NCI-H345 treated with DMSO at 0.1 percent for 48 hours (cell line): ENCODE measurements around the gene DIP2C.

Source experiments
- DNase-seq: peaks from one replicate; lab custom pipeline; 2025; ENCODE audit not compliant: unreplicated experiment; lab: John Stamatoyannopoulos, UW

Gene DIP2C

DNA sequence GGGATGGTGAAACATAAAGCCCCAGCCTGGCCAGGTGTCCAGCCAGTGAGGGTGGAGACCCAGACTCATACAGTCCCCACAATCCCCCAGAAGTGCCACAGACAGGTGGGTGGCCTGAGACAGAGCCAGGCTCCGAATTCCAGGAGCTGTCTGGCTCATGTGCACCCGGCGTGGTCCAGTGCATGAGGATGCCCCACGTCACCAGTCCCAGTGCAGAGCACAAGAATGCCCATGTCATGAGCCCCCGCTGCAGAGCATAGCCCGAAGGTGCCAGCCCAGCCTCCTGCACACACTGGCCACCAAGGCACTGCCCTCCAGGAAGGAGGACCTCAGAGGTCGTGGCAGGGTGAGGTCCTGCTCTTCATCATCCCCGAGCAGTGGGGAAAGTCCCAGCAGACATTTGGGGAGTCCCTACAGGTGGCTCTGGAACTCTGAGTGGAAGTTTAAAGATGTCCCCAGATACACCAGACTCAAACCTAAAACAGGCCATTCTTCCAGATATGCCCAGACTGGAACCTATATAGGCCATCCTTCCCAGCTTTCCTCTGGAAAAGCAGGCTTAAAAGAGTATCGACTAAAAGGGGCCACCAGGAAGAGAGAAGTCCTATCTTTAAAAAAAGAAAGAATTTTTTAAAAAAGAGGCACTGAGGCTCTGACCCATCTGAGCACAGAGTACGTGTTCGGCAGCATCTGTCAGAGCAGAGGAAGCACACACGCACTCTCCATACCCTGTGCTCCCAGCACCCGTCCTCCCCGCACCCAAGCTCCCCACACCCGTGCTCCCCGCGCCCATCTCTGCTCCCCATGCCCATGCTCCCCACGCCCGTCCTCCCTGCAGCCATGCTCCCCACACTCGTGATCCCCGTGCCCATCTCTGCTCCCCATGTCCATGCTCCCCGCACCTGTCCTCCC is 11.5 kb downstream of the DIP2C start:
- DNase-seq: no peak

DNA sequence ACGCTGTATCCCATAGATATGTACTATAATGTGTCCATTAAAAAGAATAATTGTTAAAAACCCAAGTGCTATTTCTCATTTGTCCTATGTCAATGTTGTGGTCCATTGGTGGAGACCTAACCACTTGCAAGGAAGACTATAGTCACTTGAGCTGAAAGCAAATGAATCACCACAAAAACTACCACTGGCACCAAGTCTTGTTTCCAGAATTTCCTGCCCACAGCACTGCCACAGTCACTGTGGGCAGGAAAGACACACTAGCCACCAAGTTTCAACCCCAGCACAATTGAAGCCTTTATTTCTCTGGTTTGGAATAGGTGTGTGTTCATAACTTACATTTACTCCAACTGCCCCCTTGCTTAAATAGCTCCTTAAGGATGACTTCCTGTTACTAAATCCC is 12.4 kb downstream of the DIP2C start:
- DNase-seq: no peak

DNA sequence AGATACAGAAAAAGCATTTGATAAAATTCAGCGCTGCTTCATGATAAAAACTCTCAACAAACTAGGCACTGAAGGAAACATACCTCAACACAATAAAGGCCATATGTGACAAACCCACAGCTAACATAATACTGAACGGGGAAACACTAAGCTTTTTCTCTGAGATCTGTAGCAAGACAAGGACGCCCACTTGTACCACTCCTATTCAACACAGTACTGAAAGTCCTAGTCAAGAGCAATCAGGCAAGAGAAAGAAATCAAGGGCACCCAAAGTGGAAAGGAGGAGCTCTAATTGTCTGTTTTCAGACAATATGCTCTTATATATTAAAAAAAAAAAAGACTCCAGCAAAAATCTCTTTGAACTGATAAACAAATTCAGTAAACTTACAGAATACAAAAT is 13.3 kb downstream of the DIP2C start:
- DNase-seq: no peak

DNA sequence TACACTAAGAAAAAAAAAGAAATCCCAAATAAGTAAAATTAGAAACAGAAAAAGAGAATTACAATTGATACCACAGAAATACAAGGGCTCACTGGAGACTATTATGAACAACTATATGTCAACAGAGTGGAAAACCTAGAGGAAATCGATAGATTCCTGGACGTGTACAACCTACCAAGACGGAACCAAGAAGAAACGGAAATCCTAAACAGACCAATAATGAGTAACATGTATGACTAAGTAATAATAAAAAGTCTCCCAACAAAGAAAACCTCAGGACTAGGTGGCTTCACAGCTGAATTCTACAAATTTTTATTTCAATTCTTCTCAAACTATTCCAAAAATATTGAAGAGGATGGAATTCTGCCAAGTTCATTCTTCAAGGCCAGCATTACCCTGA is 13.9 kb downstream of the DIP2C start:
- DNase-seq: no peak

DNA sequence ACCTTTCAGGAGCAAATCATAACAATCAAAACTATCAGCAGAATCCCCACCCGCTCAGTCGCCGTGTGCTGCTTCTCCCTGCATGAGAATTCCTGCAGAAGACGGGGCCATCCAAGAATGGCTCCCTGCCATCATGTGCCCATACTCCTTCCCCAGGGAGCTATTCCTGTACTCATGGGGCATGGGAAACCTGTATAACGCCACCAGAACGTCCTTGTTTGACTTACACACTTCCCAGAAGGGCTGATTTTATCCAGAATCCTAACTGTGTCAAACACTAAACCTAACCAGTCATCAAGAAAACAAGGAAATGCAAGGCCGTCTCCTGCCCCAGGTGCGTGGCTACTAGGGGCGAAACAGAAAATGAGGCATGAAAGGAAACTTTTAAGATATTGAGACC is 16.0 kb downstream of the DIP2C start:
- no peak for DNase-seq

DNA sequence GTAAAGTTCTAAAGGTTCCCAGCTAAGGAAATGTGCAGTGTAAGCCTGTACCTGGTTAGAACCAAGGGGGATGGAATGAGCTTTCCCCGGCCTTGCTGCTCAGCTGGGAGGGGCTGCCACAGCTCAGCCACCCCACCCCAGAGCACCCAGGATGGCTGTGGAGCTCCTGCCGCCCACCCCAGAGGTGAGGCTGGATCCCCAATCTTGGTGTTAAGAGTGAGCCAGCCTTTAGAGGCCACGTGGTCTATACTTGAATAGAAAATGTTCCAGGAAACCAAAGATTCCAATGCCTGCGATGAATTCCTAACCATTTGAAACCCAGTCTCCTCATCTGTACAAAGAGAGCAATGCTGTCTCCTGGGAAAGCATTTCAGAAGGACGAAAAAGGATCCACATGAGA is 16.5 kb downstream of the DIP2C start:
- no peak for DNase-seq

DNA sequence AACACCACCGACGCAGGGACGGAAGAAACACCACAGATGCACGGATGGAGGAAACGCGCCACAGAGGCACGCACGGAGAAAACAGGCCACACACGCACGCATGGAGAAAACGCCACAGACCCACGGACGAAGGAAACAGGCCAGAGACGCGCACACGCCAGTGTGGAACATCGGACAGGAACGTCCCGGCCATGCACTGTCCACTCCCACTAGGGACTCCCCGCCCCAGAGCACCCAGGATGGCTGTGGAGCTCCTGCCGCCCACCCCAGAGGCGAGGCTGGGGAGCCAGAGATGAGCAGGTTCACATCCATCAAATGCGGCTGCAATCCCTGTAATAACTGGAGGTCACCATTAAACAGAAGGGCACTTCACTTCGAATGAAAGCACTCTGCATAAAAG is 17.3 kb downstream of the DIP2C start:
- DNase-seq: no peak

DNA sequence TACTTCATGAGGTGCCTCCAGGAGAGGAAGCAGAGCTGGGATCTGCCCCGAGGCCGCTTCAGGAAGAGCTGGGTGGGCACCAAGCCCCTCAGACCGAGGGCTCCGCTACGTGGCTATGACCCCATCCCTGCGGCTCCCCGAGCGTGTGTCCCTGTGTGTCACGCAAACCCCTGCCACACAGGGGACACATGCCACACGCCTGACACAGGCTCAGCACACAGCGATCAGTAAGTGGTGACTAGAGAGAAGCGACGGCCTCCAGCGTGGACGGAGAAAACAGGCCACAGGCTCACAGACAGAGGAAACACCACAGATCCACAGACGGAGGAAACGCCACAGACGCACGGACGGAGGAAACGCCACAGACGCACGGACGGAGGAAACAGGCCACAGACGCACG is 18.5 kb downstream of the DIP2C start:
- DNase-seq: no peak

DNA sequence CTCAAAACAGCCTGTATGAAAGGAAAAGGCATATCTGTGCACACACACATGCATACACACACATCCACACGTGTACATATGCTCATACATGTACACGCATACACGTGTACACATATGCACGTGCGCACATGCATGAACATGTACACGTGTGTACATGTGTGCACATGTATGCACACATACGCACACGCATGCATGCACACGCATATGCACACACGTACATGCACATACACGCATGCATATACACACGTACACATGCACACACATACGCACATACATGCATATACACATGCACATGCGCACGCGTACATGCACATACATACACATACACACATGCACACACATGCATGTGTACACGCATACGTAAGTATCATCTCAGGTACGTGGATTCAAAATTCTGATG is 19.4 kb downstream of the DIP2C start:
- DNase-seq: no peak

DNA sequence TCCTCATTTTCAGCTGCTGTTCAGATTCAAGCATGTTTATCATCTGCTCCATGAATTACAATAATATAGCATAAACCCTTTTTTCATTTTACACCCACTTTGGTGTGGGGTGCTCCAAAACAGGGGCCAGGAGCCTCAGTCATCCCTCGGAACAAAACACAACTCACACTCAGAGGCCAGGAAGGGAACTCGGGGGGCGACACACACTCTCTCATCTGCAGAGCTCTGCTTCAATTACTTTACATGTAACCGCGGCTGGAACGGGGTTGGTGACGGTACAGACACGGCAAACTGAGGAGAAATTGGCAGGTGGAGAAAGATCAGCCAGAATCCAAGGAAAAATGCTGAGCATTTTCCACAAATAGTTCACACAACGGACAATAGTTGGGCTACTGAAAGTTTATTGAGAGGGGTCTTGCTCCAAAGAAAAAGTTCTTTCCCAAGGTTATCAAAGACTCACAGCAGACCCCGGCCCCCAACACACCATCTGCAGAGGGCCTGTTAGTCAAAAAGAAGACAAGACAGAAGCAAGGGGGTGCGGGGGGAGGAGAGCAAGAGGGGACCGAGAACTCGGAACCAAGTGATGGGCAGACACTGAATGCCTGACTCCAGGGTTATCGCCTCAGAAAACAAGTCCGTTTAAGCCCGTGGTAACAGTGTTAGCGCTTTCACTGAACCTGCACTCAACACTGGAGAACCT is 20.5 kb downstream of the DIP2C start:
- DNase-seq: no peak

DNA sequence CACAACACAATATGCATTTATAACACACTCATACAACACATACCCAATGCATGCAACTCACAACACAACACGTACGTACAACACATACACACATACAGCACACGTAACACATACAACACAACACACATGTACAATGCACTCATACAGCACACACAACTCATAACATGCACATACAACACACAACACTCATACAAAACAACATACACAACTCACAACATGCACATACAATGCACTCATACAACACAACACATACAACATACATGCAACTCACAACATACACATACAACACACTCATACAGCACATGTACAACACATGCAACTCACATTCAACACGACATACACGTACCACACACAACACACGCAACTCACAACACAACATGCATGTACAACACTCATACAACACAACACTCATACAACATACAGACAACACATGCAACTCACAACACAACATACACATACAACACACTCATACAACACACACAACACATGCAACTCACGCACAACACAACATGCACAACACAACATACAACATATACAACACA is 21.8 kb downstream of the DIP2C start:
- no peak for DNase-seq

DNA sequence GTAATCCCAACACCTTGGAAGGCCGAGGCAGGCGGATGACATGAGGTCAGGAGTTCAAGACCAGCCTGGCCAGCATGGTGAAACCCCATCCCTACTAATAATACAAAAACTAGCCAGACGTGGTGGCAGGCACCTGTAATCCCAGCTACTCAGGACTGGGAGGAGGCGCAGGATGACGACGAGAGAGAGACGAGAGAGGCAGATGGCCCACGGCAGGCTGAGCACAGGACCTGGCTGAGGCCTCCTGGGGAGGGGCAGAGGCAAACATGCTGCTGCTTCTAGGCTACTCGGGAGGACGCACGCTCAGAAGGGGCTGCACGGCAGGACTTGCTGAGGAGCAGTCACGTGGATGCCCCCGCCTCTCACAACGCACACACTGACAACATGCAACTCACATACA is 22.4 kb downstream of the DIP2C start:
- no peak for DNase-seq

DNA sequence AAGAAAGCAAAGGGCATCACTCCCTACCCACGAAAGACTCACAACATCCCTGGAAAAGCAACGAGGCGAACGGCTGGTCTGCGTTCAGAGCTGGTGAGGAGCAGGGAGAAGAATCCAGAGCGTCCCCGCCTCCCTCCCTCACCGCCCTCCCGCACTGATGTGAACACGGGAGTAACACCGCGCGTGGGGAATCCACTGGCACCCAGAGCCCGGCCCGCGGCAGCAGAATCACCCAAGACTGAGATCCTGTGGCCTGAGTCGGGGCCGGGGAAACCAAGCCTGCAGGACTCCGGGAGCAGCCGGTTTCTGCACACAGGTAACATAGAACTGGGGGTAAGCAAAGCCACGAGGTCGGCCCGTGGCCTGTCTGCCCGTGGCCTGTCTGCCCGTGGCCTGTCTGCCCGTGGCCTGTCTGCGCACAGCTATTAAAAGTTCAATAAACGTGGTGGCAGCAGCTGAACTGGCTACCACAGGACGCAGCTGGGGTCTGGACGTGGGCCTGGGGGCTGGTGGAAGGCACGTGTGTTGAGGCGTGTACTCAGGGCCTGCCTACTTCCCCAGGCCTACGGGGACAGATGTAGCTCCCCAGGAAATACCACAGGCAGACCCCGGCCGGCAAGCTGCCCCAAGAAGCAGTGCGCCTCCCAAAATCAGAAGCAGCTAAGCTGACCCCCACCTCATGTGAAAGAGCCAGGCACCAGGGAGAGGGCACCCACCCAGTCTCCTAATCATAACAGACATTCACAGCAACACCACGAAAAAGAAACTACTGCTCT is 23.0 kb downstream of the DIP2C start:
- no peak for DNase-seq

DNA sequence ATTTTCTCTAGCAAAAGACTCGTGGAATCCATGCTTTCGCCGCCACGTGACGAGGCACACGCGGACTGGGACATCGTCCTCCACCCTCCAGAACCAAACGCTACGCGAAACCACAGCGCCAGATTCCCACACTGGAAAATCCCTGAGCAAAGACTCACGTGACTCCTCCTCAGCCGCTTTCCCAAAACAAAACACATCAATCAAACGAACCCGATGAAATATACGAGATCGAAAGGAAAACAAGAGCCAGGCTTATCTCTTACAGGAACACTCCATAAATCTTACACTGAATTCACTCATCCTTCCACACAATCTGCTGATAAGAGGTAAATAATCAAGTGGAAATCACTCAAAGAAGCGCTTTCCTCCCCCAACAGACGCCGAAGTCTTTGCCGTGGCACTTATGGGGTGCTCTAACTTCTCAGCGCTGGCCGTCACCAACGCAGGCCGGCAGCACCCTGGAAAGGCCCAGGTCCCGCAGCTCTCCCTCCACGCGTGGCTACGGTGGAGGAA is 23.8 kb downstream of the DIP2C start:
- DNase-seq: no peak

DNA sequence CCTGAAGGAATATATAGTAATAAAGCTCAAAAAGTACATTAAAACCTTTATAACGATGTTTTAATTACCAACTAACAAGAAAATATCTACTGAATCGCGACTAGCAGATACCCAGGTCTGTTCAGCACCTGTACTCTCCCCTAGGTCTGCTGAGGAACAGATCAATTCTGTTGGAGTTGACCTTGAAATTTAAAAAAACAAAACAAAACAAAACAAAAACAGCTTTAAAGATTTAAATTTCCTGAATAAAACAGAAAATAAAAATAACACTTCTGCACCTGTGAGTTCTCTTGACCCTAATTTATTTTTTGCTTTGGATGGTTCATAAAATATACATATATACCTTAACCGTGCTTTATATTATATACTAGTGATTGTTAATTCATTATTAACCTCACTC is 24.6 kb downstream of the DIP2C start:
- no peak for DNase-seq

DNA sequence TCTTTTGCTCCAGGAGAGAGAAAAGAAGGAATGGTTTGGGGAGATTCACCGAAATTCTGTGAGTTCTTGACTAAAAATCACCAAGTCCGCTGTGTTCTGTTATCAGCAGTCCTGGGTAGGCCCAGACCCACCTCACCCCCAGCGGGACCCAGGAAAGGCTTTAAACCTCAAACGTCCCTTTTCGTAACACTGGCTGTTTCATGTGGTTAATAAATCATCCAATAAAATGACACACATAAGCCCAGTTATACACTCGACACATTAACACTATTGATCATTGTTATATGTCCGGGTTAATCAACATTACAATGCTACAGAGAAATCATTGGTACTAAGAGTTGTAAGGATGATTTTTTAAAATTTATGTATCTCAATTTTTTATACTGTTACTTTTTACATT is 25.2 kb downstream of the DIP2C start:
- DNase-seq: no peak

DNA sequence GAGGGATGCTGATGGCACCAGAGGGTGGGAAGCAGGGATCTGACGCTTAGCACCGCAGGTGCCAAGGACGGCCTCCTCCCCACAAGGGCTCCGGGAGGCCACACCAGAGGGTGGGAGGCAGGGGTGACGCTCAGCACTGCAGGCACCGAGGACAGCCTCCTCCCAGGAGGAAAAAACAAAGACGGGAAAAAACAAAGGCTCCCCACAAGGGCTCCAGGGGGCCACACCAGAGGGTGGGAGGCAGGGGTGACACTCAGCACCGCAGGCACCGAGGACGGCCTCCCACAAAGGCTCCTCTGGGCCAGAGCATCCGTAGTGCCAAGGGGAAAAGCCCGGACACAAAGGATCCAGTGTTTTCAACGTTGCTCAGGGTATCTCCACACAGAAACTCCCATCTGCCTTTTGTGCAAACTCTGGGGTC is 25.6 kb downstream of the DIP2C start:
- no peak for DNase-seq

DNA sequence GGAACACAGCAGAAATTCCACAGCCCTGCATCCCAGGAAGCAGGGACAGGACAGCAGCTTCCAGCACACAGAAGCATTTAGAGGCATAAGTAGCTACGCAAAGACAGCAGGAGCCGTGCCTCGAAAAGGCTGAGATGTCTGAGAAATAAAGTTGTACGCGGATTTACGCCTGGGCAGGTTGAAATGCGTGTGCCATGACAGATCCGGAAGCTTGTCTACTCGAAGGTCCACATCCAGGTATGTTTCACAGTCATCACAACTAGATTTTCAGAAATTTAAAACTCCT is 26.1 kb downstream of the DIP2C start:
- DNase-seq: no peak

DNA sequence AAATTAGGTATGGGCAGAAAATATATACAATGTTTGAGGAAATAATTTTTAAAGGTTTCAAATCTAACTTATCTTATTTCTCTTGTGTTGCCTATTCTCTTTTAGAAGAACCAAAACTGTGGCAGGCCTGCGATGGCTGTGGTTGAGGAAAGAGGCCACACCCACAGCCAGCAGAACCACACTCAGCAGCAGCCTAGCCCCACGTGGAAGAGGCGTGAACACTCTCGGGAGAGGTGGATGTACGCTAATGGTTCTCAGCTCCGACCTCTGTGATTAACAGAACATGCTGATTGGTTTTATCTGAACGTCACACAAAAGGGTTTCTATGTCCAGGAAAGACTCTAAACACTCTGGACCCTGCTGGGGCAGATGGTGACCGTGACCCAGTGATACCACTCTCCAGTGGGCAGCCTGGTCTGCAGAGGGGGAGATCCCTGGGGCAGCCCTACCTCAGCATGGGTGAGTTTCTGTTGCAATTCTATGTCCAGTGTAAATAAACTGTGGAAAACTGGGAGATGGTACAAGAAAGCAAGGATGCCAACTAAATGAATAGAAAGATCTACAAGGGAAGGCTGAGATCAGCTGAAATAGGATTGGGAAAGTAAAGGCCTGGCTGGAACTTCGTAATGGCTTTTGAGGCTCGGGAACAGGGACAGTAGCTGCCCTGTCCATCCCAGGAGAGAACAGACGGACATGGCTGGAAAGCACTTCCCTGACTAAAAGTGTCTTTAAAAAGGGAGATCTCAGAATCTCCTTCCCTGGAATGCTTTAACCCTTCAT is 26.6 kb downstream of the DIP2C start:
- DNase-seq: no peak

DNA sequence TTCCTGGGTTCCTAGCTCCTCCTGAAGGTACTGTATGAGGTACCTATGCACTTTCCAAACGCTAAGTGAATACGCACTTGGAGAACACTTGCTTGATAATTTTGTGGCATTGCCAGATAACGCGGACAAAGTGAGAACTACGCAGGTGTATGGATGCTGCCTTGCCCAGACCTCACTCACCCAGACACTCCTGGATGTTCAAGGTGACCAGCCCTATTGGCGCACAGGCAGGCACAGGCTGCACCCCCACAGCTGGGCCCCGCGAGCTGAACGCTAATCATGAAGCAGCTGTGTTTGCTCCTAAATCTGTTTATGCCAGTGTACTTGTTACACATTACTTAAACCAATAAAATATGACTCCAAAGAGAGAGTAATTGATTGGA is 27.3 kb downstream of the DIP2C start:
- no peak for DNase-seq
